Measurements from ENCODE around the gene SCAF4. TPM values are rescaled to one million over a fixed set of nuclear protein-coding genes. Genes with fewer than 3 reads are reported as not detected.
"Not testable (repeated sequence)": the region's sequence is repeated elsewhere in the genome, so short reads cannot be mapped to it uniquely, and the experiment has no call there.

Gene SCAF4
- total RNA-seq, 2 experiments from 2014 or later: 39.6 to 40.5 TPM

DNA sequence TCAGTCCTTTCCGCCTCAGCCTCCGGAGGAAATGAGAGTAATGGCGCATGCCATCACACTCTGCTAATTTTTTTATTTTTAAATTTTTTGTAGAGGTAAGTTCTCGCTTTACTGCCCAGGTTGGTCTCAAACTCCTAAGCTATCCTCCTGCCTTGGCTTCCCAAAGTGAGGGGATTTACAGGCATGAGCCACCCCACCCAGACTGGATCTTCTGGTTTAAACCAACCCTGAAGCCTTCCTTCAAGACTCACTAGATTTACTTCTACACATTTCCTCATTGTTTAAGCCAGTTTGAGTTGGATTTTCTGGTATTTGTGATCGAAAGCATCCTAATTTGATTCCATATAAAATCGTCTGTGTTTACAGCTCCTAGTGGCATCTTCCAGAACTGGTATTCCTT, 23.1 kb upstream of the SCAF4 start:
- no peak overlapping the region for H3K4me3 Mint-ChIP-seq
- H3K36me3 Mint-ChIP-seq (ENCODE audit: low read depth): no peaks in the 10 kb centered on the region
- intact Hi-C loops (cut with micrococcal nuclease): no loop called here
- no peak overlapping the region for H3K27ac Mint-ChIP-seq
- DNase-seq: no peak
- CTCF ChIA-PET: interaction anchor here (0.6 kb wide), 1 partner anchor 1738 kb away, joined by 3 read pairs; no protein-coding TSS in a partner anchor
- H3K9me3 Mint-ChIP-seq: no peaks in the 10 kb centered on the region
- no peaks in the 10 kb centered on the region for H3K4me1 Mint-ChIP-seq (ENCODE audit: low read depth)
- peaks cover 2% of the 10 kb centered on the region for H3K27me3 Mint-ChIP-seq (ENCODE audit: low read depth)

DNA sequence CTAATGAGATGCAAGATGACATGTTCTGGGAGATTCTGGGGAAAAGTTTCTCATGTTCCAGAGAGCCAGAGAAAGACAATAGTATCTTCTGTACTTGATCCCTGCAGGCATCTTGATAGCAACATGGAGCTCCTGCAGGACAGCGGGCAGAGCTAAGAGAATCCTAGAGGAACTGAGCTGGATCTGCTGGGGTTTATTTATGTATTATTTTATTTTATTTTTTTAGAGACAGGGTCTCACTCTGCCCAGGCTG, 22.7 kb upstream of the SCAF4 start:
- no peaks in the 10 kb centered on the region for H3K36me3 Mint-ChIP-seq (ENCODE audit: low read depth)
- H3K4me1 Mint-ChIP-seq (ENCODE audit: low read depth): no peaks in the 10 kb centered on the region
- DNase-seq: no peak
- no peak overlapping the region for H3K4me3 Mint-ChIP-seq
- peaks cover 2% of the 10 kb centered on the region for H3K27me3 Mint-ChIP-seq (ENCODE audit: low read depth)
- CTCF ChIA-PET: interaction anchor here (0.6 kb wide), 1 partner anchor 1738 kb away, joined by 3 read pairs; no protein-coding TSS in a partner anchor
- no peak overlapping the region for H3K27ac Mint-ChIP-seq
- intact Hi-C loops (cut with micrococcal nuclease): no loop called here
- H3K9me3 Mint-ChIP-seq: no peaks in the 10 kb centered on the region

DNA sequence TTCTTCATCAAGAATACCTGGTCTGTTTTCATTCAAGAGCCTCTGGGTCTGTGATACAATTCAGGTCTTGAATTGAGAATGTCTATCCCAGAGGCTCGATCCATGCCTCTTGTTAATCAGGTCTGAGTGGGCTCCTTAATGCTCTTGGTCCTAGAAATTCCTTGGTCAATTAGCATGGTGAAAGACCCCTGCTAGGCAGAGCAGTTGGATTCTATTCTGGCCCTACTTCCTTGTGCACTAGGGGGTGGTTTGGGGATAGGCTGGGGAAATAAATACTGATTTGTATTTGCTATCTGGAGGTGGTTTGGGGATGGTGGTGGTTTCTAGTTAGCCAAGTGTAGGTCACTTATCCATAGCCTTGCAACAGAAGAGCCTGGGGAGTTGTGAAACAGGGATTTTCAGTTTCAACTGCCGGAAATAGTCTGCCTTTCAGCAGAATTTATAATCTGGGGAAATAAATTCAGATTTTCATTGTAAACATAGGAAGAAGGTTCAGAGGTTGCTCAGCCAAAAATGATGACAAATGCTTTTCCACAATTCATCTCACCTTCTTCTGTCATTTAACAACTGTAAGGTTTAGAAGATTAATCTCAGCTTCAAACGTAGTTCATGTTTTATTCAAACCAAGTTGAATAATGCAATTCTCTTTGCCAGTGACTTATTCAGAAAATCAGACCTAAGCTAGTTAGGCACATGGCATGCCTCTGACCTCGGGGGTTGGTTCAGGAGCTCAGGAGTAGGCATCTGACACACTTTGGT, 22.2 kb upstream of the SCAF4 start:
- Mint-ChIP-seq H3K27me3 (ENCODE audit: low read depth) (peaks cover 2% of the 10 kb centered on the region), H3K4me1 (ENCODE audit: low read depth) (no peaks in the 10 kb centered on the region), H3K9me3 (no peaks in the 10 kb centered on the region), H3K36me3 (ENCODE audit: low read depth) (no peaks in the 10 kb centered on the region), H3K4me3 (no peak overlapping the region), H3K27ac (no peak overlapping the region)
- CTCF ChIA-PET: no interaction called here
- DNase-seq: no peak
- intact Hi-C loops (cut with micrococcal nuclease): no loop called here

DNA sequence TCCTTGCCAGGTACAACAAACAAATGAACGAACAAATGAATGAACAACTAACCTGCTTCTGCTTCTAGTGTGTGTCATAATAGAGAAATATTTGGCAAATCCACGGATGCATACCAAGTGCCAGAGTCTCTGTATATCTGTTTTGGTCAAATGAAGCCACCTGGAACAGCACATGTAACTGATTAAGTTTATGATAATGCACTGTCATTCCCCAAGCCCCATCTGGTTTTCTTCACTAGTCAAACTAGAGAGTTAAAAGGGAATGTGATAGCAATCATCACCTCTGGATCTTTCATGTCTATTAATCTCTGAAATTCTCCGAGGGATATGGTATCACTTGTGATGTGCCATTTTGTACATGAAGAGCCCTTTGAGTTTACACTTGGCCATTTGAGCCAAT, 21.0 kb upstream of the SCAF4 start:
- CTCF ChIA-PET: no interaction called here
- Mint-ChIP-seq H3K27ac (no peak overlapping the region), H3K36me3 (ENCODE audit: low read depth) (no peaks in the 10 kb centered on the region), H3K27me3 (ENCODE audit: low read depth) (no peaks in the 10 kb centered on the region), H3K4me1 (ENCODE audit: low read depth) (no peaks in the 10 kb centered on the region), H3K4me3 (no peak overlapping the region), H3K9me3 (no peaks in the 10 kb centered on the region)
- intact Hi-C loops (cut with micrococcal nuclease): no loop called here
- no peak for DNase-seq

DNA sequence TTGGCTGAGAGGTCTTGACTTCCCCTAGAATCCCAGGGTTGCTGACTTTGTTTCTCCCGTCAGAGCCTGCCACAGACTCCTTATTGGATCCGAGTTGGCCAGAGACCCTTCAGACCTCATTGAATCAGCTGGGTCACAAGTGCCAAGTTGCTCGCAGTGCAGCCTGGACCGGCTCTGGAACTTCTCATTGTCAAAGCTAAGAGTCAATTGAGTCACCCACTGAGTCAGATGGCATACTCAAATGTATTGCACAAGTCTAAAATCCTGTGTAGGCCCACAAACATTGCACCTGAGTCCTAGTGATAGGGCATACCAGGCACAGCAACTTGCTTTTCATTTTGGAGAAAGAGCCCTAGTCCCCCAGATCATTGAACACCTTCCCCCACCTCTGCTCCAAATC, 20.4 kb upstream of the SCAF4 start:
- Mint-ChIP-seq H3K4me3 (no peak overlapping the region), H3K4me1 (ENCODE audit: low read depth) (no peaks in the 10 kb centered on the region), H3K27me3 (ENCODE audit: low read depth) (no peaks in the 10 kb centered on the region), H3K27ac (no peak overlapping the region), H3K36me3 (ENCODE audit: low read depth) (no peaks in the 10 kb centered on the region), H3K9me3 (no peaks in the 10 kb centered on the region)
- CTCF ChIA-PET: no interaction called here
- intact Hi-C loops (cut with micrococcal nuclease): no loop called here
- DNase-seq: no peak

DNA sequence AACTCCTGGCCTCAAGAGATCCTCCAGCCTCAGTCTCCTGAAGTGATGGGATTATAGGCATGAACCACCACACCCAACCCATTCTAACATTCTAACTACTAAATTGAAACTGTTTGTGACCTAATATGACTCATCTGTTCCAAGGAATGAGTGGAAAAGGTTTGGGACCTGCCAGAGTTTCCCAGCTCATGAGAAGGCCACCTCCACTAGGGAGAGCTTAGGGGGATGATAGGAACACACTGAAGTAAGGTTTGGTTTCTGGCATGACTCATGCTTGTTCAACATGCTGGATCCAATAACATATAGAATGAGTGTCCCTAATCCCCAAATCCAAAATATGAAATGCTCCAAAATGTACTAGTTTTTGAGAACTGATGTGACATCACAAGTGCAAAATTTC, 18.9 kb upstream of the SCAF4 start:
- Mint-ChIP-seq H3K27ac (no peak overlapping the region), H3K27me3 (ENCODE audit: low read depth) (no peaks in the 10 kb centered on the region), H3K4me1 (ENCODE audit: low read depth) (no peaks in the 10 kb centered on the region), H3K4me3 (no peak overlapping the region), H3K9me3 (peaks cover 2% of the 10 kb centered on the region), H3K36me3 (ENCODE audit: low read depth) (peaks cover 3% of the 10 kb centered on the region)
- no peak for DNase-seq
- CTCF ChIA-PET: no interaction called here
- intact Hi-C loops (cut with micrococcal nuclease): no loop called here

DNA sequence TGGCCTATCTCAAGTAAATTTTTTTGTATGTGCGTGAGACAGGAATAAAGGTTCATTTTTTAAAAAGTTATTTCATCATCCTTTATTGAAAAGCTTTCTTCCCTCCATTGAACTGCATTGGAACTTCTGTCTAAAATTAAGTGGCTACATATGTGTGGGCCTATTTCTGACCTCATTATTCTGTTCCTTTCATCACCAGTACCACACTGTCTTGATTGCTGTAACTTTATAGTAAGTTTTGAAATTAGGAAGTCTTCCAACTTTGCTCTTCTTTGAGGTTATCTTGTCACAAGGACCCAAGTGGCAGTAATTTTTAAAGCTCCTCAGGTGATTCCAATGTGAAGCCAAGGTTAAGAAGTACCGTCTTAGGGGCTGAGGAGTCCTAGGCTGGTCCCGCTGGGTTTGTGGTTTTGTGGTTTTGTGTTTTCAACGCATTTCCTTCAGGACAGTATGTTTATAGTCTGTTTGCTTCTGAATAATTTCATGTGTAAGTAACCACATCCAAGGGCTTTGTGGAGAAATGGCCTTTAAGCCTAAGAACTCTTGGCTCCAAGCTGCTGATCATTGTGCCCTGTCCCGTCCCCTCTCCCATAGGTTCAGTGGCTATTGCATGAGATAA, 12.4 kb upstream of the SCAF4 start:
- Mint-ChIP-seq H3K4me3 (no peak overlapping the region), H3K27me3 (ENCODE audit: low read depth) (no peaks in the 10 kb centered on the region), H3K36me3 (ENCODE audit: low read depth) (peaks cover 4% of the 10 kb centered on the region), H3K4me1 (ENCODE audit: low read depth) (peaks cover 4% of the 10 kb centered on the region), H3K9me3 (peaks cover 2% of the 10 kb centered on the region), H3K27ac (no peak overlapping the region)
- intact Hi-C loops (cut with micrococcal nuclease): no loop called here
- DNase-seq: no peak
- CTCF ChIA-PET: interaction anchor here (0.8 kb wide), 1 partner anchor 13 kb away, joined by 3 read pairs; no protein-coding TSS in a partner anchor

DNA sequence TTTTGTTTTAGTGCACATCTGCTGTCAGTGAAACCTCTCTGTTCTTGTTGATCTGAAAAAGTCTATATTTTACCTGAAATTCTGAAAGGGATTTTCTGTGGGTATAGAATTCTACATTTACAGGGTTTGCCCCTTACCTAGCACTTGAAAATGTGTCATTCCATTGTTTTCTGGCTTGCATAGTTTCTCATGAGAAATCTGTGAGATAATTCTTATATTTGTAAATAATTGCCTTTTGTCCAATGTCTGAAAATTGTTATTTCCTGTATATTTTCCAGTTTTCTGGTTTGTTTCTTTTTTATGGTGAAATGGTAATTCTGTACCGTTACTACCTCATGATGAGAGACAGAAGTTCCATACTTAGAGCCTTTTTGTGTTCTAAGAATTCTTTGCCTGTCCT, 11.8 kb upstream of the SCAF4 start:
- intact Hi-C loops (cut with micrococcal nuclease): no loop called here
- Mint-ChIP-seq H3K4me1 (ENCODE audit: low read depth) (peaks cover 4% of the 10 kb centered on the region), H3K9me3 (peaks cover 2% of the 10 kb centered on the region), H3K27ac (no peak overlapping the region), H3K27me3 (ENCODE audit: low read depth) (no peaks in the 10 kb centered on the region), H3K4me3 (no peak overlapping the region), H3K36me3 (ENCODE audit: low read depth) (peaks cover 4% of the 10 kb centered on the region)
- DNase-seq: no peak
- CTCF ChIA-PET: no interaction called here

DNA sequence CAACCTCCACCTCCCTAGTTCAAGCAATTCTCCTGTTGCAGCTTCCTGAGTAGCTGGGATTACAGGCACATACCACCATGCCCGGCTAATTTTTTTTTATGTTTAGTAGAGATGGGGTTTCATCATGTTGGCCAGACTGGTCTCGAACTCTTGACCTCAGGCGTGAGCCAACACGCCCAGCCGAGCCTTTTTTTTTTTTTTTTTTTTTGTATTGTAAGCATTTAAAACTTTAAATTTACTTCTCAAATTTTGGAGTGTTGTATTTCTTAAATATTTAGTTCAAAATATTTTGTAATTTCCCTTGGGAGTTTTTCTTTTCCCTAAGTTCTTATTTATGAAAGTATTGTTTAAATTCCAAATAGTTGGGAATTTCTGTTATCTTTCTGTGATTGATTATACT, 9.2 kb upstream of the SCAF4 start:
- Mint-ChIP-seq H3K4me1 (ENCODE audit: low read depth) (peaks cover 4% of the 10 kb centered on the region), H3K4me3 (no peak overlapping the region), H3K27ac (no peak overlapping the region), H3K36me3 (ENCODE audit: low read depth) (peaks cover 3% of the 10 kb centered on the region), H3K9me3 (peaks cover 2% of the 10 kb centered on the region), H3K27me3 (ENCODE audit: low read depth) (no peaks in the 10 kb centered on the region)
- CTCF ChIA-PET: no interaction called here
- DNase-seq: no peak
- intact Hi-C loops (cut with micrococcal nuclease): no loop called here

DNA sequence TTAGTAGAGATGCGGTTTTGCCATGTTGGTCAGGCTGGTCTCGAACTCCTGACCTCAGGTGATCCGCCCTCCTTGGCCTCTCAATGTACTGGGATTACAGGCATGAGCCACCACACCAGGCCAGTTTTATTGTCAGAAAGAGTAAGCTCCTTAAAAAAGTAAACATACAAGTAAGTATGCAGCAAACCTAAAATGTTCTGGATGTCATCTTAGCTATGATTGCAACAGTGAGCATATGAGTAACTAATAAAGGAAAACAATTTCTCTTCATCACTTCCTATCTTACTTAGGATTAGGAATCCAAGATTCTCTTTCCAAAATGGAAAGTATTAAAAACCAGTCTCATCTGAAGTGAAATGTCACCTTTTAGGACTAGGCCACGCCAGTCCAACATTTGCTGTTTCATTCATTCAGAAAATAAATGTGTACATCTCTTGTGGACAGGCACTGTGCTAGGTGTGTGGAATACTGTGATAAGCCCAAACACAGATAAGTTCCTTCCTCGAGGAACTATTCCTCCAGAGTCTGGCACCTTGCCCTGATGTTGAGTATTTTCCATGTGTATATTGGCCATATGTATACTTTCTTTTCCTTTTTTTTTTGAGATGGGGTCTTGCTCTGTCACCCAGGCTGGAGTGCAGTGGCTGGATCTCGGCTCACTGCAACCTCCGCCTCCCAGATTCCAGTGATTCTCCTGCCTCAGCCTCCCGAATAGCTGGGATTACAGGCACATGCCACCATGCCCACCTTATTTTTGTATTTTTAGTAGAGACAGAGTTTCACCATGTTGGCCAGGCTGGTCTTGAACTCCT, 5.9 kb upstream of the SCAF4 start:
- H3K27ac Mint-ChIP-seq; H3K36me3 Mint-ChIP-seq (ENCODE audit: low read depth); H3K9me3 Mint-ChIP-seq; intact Hi-C loops (cut with micrococcal nuclease); DNase-seq; H3K27me3 Mint-ChIP-seq (ENCODE audit: low read depth); H3K4me3 Mint-ChIP-seq; H3K4me1 Mint-ChIP-seq (ENCODE audit: low read depth); CTCF ChIA-PET: not testable (repeated sequence)

DNA sequence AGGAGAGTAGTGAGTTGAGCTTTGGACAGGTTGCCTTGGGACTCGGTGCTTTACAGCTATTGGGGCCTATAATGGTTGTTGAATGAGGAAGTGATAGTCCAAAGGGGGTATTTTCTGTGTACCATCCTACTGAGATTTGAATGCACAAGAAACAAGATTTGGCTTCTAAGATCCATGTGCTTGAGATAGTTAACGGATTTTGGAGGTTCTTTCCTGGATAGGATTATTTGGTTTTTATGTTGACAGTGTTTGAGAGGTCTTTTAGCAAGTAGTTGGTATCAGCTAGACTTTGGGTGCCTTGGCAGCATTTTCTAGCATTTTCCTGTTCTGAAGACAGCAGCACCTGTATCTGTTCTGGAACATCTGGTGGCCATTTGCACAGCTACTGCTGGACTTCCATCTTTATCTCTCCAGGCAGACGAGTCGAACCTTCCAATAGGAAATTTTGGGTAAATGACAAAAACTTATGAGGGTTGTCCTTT, 3.6 kb upstream of the SCAF4 start:
- H3K36me3 Mint-ChIP-seq (ENCODE audit: low read depth): no peaks in the 10 kb centered on the region
- intact Hi-C loops (cut with micrococcal nuclease): no loop called here

DNA sequence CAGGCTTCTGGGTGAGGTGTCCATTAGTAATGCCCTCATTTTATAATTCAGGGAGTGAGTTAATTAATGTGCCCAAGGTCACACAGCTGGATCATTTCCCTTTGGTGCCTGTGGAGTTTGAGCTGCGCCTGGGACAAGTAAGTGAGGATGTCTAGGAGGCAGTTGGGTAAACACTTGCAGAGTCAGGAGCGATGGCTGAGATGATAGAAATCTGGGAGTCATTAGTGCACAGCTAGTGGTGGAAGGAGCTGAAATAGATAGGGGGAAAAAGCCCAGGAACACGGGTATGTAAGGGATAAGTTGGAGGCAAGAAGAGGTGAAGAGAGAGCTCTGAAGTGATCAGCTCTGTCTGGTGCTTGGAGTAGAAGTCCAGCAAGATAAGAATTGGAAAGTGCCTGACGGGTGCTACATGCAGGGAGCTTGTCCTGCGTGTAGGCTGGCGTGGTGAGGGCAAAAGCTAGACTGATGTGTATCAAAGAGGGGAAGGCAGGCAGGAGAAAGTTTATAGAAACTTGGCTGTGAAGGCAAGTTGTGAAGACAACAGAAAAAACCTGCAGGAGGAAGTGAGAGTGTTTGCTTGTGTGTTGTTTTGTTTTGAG, 1.7 kb upstream of the SCAF4 start:
- no peaks in the 10 kb centered on the region for H3K36me3 Mint-ChIP-seq (ENCODE audit: low read depth)
- H3K4me1 Mint-ChIP-seq (ENCODE audit: low read depth): peaks cover 14% of the 10 kb centered on the region
- H3K4me3 Mint-ChIP-seq: no peak overlapping the region
- no peaks in the 10 kb centered on the region for H3K27me3 Mint-ChIP-seq (ENCODE audit: low read depth)
- H3K9me3 Mint-ChIP-seq: no peaks in the 10 kb centered on the region
- DNase-seq: no peak
- intact Hi-C loops (cut with micrococcal nuclease): loop anchor here (5.0 kb wide), 1 partner anchor 1039 kb away; the partner anchor contains the start of gene PAXBP1
- no peak overlapping the region for H3K27ac Mint-ChIP-seq
- CTCF ChIA-PET: interaction anchor here (0.7 to 1.1 kb wide), 2 partner anchors 16 to 52 kb away, joined by 3 read pairs; no protein-coding TSS in a partner anchor

More for the DNA sequence above, 3.6 kb upstream of the SCAF4 start:
- no peak for DNase-seq
- no peaks in the 10 kb centered on the region for H3K9me3 Mint-ChIP-seq
- no peak overlapping the region for H3K4me3 Mint-ChIP-seq
- H3K27me3 Mint-ChIP-seq (ENCODE audit: low read depth): no peaks in the 10 kb centered on the region
- no peak overlapping the region for H3K27ac Mint-ChIP-seq
- H3K4me1 Mint-ChIP-seq (ENCODE audit: low read depth): peaks cover 9% of the 10 kb centered on the region
- CTCF ChIA-PET: no interaction called here
